Left kidney (tissue), 2 donors: ENCODE measurements around the gene SH3TC1. TPM values are rescaled to one million over a fixed set of nuclear protein-coding genes. Genes with fewer than 3 reads are reported as not detected.

Experiments used
- DNase-seq: peaks from one replicate; pipeline ENCODE4 v3.0.0-alpha.2; 2013
- polyA plus RNA-seq: library from polyadenylated mRNA; unstranded; fragments of 120-200 nt; gene quantifications from one replicate; pipeline ENCODE4 v1.2.1, GENCODE V29; 2013; ENCODE audit not compliant: insufficient read length

Gene SH3TC1
- polyA plus RNA-seq, 1 donor, result 20.0 TPM

GRCh38 chr4:8287343-8288280 lies 88.5 kb downstream of the SH3TC1 start:
- DNase-seq, result no peak

- DNase-seq, result no peak
Measured at GRCh38 chr4:8289151-8289750, 90.2 kb downstream of the SH3TC1 start.

- DNase-seq, result no peak
Measured at GRCh38 chr4:8289956-8290700, 91.0 kb downstream of the SH3TC1 start.

- no peak for DNase-seq
Measured at GRCh38 chr4:8290701-8290970, 91.5 kb downstream of the SH3TC1 start.

Other genes starting within 250 kb of the SH3TC1 start
- gene ABLIM2, start 40.5 kb upstream of the SH3TC1 start, polyA plus RNA-seq, result 6.8 TPM
- gene HTRA3, start 70.5 kb downstream of the SH3TC1 start, polyA plus RNA-seq, result 7.2 TPM
- gene ACOX3, start 241.4 kb downstream of the SH3TC1 start, polyA plus RNA-seq, result 17.1 TPM
- 20.5 TPM for gene TRMT44, start 241.5 kb downstream of the SH3TC1 start, polyA plus RNA-seq